GM21717 (cell line): Measurements from ENCODE around the gene SH3GLB1.

Experiments
- ATAC-seq: cut with Tn5 transposase; IDR thresholded peaks from one replicate; pipeline ENCODE4 v1.9.1; 2021; ENCODE audit warnings: mild to moderate bottlenecking, moderate library complexity; ENCODE audit not compliant: unreplicated experiment

The SH3GLB1 gene

GRCh38 chr1:86731416-86731815, 27.0 kb downstream of the SH3GLB1 start:
- ATAC-seq = no peak

DNA sequence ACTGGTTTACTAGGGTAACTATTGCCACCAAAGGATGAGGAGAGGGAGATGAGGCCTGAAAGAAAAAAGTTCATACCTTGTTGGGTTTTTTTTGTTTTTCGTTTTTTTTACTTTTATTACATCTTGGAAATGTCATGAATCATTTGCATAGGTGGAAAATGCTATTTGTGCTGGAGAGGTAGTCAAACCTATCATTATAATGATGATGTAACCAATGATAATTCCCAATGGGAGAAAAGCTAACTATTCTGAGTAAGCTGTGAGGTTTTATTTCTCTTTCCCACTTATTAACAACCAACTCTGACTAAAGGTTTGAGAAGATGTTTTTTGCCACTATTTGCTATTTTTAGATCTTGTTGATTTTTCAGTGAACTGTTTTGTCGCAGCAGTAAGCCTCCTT, 29.0 kb downstream of the SH3GLB1 start:
- no peak for ATAC-seq

- peak; percentile 76 for ATAC-seq
Observed at GRCh38 chr1:86739648-86740509, 35.5 kb downstream of the SH3GLB1 start.

GRCh38 chr1:86741947-86742572, 37.7 kb downstream of the SH3GLB1 start:
- ATAC-seq = no peak

GRCh38 chr1:86747304-86747703, 42.9 kb downstream of the SH3GLB1 start:
- ATAC-seq = no peak

GRCh38 chr1:86748622-86749373, 44.4 kb downstream of the SH3GLB1 start:
- ATAC-seq = no peak

DNA sequence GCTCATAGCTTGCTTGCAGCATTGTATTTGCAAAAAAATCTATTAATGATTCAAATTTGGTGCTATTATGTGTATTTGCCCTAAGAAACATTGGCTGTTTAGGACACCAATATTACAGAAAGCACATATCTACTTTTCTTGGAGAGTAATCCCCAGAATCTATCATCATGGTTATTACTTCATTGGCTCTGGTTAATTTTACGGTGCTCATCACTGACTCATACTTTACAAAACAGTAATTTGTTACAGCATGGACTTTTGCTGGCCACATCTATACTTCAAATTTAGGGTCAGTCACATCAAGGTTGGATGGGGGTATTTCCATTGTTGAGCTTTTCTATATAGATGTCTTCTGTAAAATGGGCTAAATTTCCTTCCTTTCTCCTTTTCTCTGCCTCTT, 45.7 kb downstream of the SH3GLB1 start:
- no peak for ATAC-seq

GRCh38 chr1:86750530-86750929, 46.2 kb downstream of the SH3GLB1 start:
- ATAC-seq = no peak

- ATAC-seq = no peak
Observed at GRCh38 chr1:86751923-86752322, 47.5 kb downstream of the SH3GLB1 start.

- ATAC-seq = no peak
Observed at GRCh38 chr1:86753700-86754099, 49.3 kb downstream of the SH3GLB1 start.

GRCh38 chr1:86754265-86754974, 50.0 kb downstream of the SH3GLB1 start:
- ATAC-seq = no peak

- ATAC-seq = no peak
Observed at GRCh38 chr1:86756062-86756406, 51.7 kb downstream of the SH3GLB1 start.

- ATAC-seq = no peak
Observed at GRCh38 chr1:86757272-86757984, 53.1 kb downstream of the SH3GLB1 start.

- ATAC-seq = no peak
Observed at GRCh38 chr1:86758570-86758969, 54.2 kb downstream of the SH3GLB1 start.

- ATAC-seq = no peak
Observed at GRCh38 chr1:86760199-86760598, 55.8 kb downstream of the SH3GLB1 start.

DNA sequence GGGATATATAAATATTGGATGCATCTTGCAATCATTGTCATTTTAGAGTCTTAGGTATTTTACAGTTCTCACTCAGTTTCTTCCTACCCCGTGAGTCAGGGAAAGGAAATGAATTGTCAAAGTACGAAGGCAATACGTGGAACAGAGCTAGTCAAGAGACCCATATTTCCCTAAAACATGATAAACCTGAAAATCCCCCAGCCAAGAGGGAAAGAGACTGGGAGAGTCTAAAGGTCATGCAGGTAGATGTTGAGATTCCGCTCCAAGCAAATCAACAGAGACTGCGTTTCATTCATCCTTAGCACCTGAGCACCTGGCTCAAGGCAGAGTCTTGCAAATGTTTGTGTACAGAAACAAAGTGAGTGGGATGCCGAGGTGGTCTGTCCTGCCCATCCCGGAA, 58.0 kb downstream of the SH3GLB1 start:
- ATAC-seq = no peak

- ATAC-seq = no peak
Observed at GRCh38 chr1:86764523-86764922, 60.1 kb downstream of the SH3GLB1 start.

DNA sequence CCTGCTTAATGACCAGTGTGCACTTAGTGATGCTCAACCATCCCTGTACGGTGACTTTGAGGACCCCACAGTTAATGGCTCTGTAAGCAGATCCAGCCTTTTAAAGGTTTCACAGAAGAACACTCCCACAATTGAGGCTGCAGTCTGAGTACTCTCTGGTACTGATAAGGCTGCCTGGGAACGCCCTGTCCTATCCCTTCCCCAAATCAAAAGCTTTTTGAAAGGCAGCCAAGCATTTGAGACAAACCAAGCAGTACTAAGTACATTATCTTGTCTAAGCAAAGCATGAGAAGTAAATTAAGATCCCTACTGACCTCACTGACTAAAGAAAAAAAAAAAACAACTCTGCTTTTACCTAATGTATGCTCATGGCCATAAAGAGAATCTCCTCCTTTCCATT, 60.7 kb downstream of the SH3GLB1 start:
- ATAC-seq = no peak

GRCh38 chr1:86765674-86766073, 61.3 kb downstream of the SH3GLB1 start:
- no peak for ATAC-seq

DNA sequence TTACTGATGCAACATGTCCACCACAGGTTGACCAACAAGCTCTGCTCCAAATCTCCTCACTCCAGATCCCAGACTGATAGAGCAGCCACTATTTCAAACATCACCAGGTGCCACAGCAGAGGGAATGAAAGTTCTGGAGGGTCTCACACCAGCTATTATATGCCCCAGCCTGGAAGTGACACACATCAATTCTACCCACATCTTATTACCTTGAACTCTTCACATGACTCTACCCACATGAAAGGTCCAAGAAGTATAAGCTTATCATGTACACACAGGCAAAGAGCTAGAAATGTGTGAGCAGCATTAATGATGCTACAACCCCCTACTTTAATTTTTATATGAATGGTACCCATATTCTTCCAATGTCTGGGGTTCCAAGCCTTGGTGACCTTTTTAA, 64.2 kb downstream of the SH3GLB1 start:
- no peak for ATAC-seq

- ATAC-seq = no peak
Observed at GRCh38 chr1:86769065-86769464, 64.7 kb downstream of the SH3GLB1 start.
